Activated CD4-positive, alpha-beta T cell treated with anti-CD3 and anti-CD28 coated beads, Interleukin-2, amount 50 U/mL, for 24 hours (primary cell): ENCODE measurements around the gene SSBP4.

Source experiments
- DNase-seq, 2 donors: peaks; one replicate each; pipeline ENCODE4 v3.0.0-alpha.2; 2020; ENCODE audit warnings: low read depth in 1 of 2, low spot score in 1 of 2

The SSBP4 gene

GRCh38 chr19:18483119-18483890 is 64.1 kb downstream of the SSBP4 start:
- no peak for DNase-seq
